T-helper 22 cell (primary cell): ENCODE measurements around the gene OBP2B.
"Not testable (repeated sequence)": the region's sequence is repeated elsewhere in the genome, so short reads cannot be mapped to it uniquely, and the experiment has no call there.

ENCODE experiments used
- DNase-seq: peaks from one replicate; pipeline ENCODE4 v3.0.0-alpha.2; 2020; ENCODE audit warnings: low read depth

Gene OBP2B

DNA sequence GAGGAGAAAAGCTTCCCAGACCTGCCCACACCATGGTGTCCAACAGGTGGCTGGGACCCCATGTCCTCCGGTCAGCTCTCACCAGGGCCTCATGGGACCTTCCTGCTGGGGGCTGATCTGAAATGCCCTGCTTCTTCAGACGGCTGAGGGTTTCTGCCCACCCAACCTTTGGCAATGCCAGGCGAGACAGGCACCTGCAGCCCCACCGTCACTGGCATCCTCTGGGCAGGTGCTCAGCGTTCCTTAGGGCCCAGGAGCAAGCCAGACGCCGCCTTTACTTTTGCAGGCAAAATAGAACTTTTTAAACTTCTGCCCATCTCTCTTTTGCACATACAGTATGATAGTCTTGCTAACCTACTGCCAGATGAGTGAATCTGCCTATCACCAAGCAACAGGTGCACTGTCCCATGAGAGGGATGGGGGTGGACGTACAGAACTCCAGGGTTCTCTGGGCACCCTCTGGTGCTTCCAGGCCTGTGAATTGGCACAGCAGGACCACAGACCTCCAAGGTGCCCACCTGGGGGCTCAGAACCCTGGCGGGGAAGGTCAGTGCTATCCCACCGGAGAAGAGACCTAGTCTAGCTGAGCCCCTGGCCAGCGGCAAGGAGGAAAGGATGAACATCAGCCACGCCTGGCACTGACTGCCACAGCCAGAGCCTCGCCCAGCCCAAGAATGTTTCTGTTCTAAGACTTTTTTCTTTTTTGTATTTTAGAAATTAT is 7.5 kb downstream of the OBP2B start:
- DNase-seq, result no peak

- DNase-seq, result no peak
Observed at GRCh38 chr9:133200631-133201030, 8.4 kb downstream of the OBP2B start.

DNA sequence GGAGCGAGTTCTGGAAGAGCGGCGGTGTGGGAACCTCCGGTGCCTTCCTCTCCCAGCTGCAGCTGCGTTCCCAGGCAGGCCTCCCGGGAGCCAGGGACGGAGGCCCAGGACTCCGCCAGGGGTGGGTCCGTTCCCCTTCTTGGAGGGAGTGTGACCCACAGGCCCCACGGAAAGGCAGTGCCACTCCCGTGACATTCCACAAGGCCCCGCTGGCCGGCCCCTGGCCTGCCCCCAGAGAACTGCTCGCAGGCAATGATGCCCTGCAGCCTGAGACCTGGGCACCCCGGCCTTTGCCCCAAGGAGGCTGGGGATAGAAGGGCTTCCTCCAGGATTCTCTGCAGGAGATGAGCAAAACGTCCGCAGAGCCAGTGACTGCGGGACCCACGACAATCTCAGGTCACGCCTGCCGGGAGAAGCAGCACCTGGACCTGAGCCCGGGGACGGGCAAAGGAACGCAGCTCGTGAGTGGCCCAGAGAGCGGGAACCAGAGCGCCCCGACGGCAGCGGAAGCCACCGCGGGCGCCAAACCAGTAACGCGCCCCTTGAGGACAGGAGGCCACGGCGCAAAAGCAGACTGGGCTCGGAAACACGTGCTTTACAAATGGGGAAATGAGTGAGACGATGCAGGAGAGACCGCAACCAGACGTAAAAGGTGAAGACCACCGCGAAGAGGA is 9.3 kb downstream of the OBP2B start:
- no peak for DNase-seq

- no peak for DNase-seq
Observed at GRCh38 chr9:133195029-133195428, 14.0 kb downstream of the OBP2B start.

- no peak for DNase-seq
Observed at GRCh38 chr9:133194597-133194996, 14.5 kb downstream of the OBP2B start.

DNA sequence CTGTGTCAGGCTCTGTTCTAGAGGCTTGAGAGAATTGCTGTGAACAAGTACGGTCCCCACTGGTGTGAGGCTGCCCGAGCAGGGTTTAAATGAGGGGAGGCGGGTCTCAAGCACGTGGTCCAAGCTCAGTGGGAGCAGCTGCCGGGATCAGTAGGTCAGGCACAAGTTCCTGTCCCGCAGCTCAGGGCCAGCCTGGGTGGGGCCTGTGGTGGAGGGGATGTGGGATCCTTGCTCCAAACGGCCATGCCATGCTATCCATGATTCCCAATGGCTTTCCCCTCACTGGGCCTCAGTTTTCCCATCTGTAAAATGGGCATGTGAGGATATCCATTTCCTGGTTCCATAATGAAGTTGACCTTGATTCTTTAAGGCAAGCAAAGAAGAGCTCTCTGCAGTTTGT is 17.1 kb downstream of the OBP2B start:
- no peak for DNase-seq

GRCh38 chr9:133189826-133190225 is 19.2 kb downstream of the OBP2B start:
- DNase-seq, result no peak

- DNase-seq, result no peak
Observed at GRCh38 chr9:133188843-133189180, 20.2 kb downstream of the OBP2B start.

- DNase-seq, result no peak
Observed at GRCh38 chr9:133188006-133188842, 20.8 kb downstream of the OBP2B start.

GRCh38 chr9:133187561-133188005 is 21.5 kb downstream of the OBP2B start:
- DNase-seq, result no peak

DNA sequence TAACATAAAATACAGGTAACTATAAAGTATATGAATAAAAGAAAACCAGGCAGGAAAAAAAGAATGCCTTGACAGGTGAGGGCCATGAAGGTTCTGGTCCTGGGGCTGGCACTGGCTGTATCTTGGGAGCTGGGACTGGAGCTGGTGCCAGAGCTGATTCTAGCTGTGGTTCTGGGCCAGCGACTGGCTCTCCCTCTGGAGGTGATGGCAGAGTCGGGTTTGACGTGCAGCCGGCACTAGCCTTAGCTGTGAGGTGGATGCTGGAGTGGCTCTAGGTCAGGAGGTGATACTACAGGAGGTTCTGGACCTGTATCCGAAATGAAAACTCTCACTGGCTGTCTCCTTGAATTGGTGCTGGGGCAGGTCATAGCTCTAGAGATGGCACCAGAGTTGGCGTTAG is 22.3 kb downstream of the OBP2B start:
- DNase-seq, result no peak

DNA sequence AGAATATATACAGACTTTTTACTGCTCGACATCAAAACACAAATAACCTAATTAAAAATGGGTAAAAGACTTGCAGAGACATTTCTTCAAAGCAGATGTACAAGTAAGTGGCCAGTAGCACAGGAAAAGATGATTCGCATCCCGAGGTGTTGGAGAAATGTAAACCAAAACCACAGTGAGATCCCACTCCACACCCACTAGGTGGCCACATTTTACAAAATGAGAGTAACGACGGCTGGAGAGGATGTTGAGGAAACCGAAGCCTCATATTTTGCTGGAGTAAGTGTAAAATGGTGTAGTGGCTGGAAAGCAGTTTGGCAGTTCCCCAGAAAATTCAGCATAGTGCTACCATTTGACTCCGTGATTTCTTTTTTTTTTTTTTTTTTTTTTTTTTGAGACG is 24.1 kb downstream of the OBP2B start:
- DNase-seq, result no peak

DNA sequence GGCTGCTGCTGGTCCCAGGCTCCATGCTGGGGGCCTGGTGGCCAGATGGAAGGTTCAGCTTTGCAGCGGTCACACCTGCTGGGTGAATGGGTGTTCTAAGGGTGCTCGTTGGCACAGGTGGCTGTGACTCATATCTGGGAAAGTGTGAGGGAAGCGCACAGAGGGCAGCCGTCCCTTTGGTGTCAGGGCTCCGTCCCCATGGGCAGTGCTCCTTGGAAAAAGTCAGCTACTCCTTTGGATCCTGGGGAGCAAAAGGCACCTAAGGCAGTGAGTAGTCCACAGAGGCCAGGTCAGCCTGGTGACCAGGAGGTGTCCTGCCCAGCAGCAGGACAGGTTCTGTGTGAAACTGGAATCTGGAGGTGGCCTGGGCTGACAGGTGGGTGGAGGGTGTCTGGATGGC is 26.9 kb downstream of the OBP2B start:
- DNase-seq, result no peak

GRCh38 chr9:133181561-133181960 is 27.5 kb downstream of the OBP2B start:
- DNase-seq, result no peak

DNA sequence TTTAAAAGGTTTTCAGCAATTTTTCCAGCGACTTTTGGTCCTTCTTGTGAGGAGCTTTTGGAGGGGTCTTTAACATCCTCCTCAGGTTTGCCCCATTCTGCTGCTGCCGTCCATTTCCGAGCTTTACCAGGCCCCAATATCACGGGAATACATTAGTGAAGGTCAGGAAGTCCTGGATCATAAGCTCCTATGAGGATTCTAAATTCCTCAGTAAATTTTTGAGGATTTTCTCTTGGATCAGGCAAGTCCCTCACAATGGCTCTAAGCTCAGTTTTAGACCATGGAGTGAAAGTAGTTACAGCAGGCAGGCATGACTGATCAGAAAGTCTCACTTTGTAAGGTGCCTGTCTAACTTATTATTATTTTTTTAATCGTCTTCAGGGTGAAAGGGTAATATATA is 28.1 kb downstream of the OBP2B start:
- DNase-seq, result no peak

DNA sequence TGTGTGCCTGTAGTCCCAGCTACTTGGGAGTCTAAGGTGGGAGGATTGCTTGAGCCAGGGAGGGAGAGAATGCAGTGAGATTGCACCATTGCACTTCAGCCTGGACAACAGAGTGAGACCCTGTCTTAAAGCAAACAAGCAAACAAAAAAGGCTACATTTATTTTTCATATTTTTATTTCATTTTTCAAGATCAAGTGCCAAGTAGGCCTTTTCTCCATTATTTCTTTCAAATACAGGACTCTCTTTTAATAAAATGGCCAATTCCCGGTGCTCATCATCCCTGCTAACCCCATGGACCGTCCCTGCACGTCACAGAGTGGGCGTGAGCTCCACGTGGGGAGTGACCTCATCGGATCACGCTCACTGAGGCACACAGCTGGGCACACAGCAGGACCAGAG is 36.0 kb downstream of the OBP2B start:
- no peak for DNase-seq

DNA sequence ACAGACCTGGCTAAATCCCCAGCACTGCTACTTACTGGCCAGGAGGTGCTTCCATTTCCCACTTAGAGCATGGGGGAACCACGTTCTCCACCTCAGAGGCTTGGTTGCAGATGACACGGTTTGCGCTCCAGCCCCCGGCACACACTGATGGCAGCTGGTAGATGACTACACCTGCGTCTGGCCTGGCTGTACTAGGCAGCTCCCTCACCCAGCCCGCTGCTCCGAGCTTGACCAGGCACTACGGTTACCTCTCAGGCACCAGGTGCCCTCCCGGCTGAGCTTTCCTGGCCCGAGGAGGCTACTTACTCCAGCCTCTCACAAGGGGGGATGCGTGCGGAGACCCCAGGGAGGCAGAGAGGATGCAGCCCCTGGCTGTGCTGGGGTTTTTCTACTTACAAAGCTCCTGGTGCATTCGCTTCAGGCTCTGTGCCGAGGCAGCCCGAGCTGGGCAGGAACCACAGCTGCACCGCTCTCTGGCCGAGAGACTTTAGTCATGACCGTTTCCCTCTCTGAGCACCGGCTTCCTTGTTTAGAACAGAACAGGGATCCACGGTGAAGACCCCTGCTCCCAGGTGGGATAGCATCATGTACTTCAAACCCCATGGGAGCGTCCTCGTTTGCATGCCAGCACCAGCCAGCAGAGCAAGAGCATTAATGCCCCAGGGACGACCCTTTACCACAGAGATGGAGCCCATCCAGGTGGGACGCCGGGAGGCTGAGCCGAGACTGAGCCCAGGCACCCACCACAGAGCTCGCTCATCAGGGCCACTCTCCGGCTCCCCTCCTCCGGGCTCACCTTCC is 37.7 kb downstream of the OBP2B start:
- no peak for DNase-seq

GRCh38 chr9:133170716-133171115 is 38.3 kb downstream of the OBP2B start:
- DNase-seq, result no peak

- not testable (repeated sequence) for DNase-seq
Observed at GRCh38 chr9:133169687-133170086, 39.4 kb downstream of the OBP2B start.

DNA sequence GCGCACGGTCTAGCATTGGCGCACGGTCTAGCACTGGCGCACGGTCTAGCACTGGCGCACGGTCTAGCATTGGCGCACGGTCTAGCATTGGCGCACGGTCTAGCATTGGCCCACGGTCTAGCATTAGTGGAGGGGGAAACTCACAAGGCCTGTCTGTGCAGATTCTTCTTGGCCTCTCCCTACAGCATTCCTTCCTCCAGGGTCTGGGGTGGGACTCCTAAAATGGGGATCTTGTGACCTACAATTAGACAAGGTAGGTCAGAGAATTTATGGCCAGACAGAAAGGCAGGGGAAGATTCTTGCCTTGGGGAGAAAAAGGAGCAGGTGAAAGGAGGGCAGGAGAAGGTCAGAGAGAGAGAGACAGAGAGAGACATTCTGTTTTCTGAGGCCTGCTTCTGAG is 39.9 kb downstream of the OBP2B start:
- DNase-seq, result no peak

GRCh38 chr9:133168432-133168831 is 40.6 kb downstream of the OBP2B start:
- DNase-seq, result no peak

GRCh38 chr9:133167769-133168168 is 41.3 kb downstream of the OBP2B start:
- DNase-seq, result no peak
